ENCODE measurements around the gene HOXA3. TPM values are rescaled to one million over a fixed set of nuclear protein-coding genes. Genes with fewer than 3 reads are reported as not detected.

Gene HOXA3
- total and polyA plus RNA-seq, 9 of the 15 experiments (the other 6 are each of a cell fraction or from before 2014, with no cell fraction given), result 0.04 to 0.13 TPM; not detected in 7

DNA sequence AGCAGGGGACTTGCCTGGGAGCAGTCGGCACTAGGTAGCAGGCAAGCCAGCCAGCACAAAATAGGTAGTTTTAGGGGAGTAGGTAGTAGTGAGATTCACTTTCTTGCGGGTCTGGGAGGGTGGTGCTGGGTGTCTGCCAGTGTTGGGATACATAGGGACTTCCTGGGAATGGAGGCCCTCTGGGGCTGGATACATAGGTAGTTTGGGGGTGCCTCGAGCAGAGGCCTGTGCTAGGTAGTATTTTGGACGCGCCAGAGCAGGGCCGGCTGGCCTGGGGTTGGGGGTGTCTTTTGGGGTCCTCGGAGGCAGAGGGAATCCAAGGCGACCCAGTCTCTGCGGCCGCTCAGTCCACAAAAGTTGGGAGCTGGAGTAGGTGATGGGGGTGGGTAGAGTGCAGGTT is 2.0 kb upstream of the HOXA3 start:
- Histone ChIP-seq H3K36me3 (ENCODE audit: control insufficient read depth, insufficient read depth, low read length) (no peaks in the 10 kb centered on the region), H4K20me1 (replicated peaks; ENCODE audit: control insufficient read depth, insufficient read depth, low read length) (no peaks in the 10 kb centered on the region), H3K9me1 (ENCODE audit: control insufficient read depth, insufficient read depth, low read length) (no peaks in the 10 kb centered on the region), H2AFZ (ENCODE audit: low read depth, low read length) (no peak overlapping the region), H3K27ac (ENCODE audit: extremely low read depth, low read depth, low read length) (no peak overlapping the region), H3K9me3 (replicated peaks; ENCODE audit: control insufficient read depth, insufficient read depth, low read depth, low read length) (no peaks in the 10 kb centered on the region), H3K4me2 (ENCODE audit: insufficient read depth, low read length) (no peak overlapping the region), H3K27me3 (ENCODE audit: control insufficient read depth in 2 of 2, insufficient read depth in 2 of 2, low read length in 2 of 2) (peaks cover 32 to 89% of the 10 kb centered on the region in 2 experiments), H3K79me2 (ENCODE audit: control insufficient read depth, insufficient read depth, low read length) (no peaks in the 10 kb centered on the region), H3K4me3 (no peak overlapping the region), H3K9ac (ENCODE audit: insufficient read depth in 1 of 2, low read depth in 2 of 2, low read length in 2 of 2) (no peak overlapping the region), H3K4me1 (replicated peaks in 1 of 2; ENCODE audit: control insufficient read depth in 2 of 2, insufficient read depth in 2 of 2, low read length in 2 of 2) (peaks cover 0 to 15% of the 10 kb centered on the region in 2 experiments; a peak in 2 of 5 replicates)
- no peak for FAIRE-seq
- no peak for DNase-seq (ENCODE audit: extremely low read depth in 1 of 4, low spot score in 3 of 4)
- WGBS (ENCODE audit: insufficient coverage, low coverage, missing lambda C conversion rate), result 8% methylated on average over 10 of the region's 10 CpGs
- no peak for ATAC-seq
- POLR2A ChIA-PET, result no interaction called here
- in situ Hi-C loops (cut with MboI) (loop anchor here (25.0 kb wide), 3 partner anchors 642 to 1267 kb away; no protein-coding TSS in a partner anchor), intact Hi-C loops (cut with micrococcal nuclease) (no loop called here)
- TF ChIP-seq SNIP1 (IDR thresholded peaks at IDR 0.05; ENCODE audit: low read depth), result no peak
- no peak for TF ChIP-seq CBFB (CRISPR knock-in tag; IDR thresholded peaks at IDR 0.05)
- TF ChIP-seq FOXK2 (conservative IDR thresholded peaks at IDR 0.05 in 1 of 2, IDR thresholded peaks at IDR 0.05 in 1 of 2; ENCODE audit: low read depth in 2 of 2), result no peak
- no peak for TF ChIP-seq CXXC5 (CRISPR knock-in tag; IDR thresholded peaks at IDR 0.05)
- TF ChIP-seq NFYB (IDR thresholded peaks at IDR 0.05; ENCODE audit: extremely low read depth, insufficient read length), result no peak
- TF ChIP-seq THRAP3 (IDR thresholded peaks at IDR 0.05; ENCODE audit: borderline replicate concordance), result no peak
- no peak for TF ChIP-seq TBP (optimal IDR thresholded peaks at IDR 0.05; ENCODE audit: low read depth, low read length)
- no peak for TF ChIP-seq TFAM (CRISPR knock-in tag; conservative IDR thresholded peaks at IDR 0.05)
- no peak for TF ChIP-seq FOXM1 (IDR thresholded peaks at IDR 0.05; ENCODE audit: low read depth)
- TF ChIP-seq FOXM1 (CRISPR knock-in tag; IDR thresholded peaks at IDR 0.05; ENCODE audit: low read depth), result no peak
- no peak for TF ChIP-seq ZNF184 (CRISPR knock-in tag; IDR thresholded peaks at IDR 0.05)
- TF ChIP-seq HDAC3 (IDR thresholded peaks at IDR 0.05; ENCODE audit: borderline replicate concordance, partially characterized antibody), result no peak
- no peak for TF ChIP-seq TBL1XR1 (IDR thresholded peaks at IDR 0.05; ENCODE audit: low read length in 2 of 2)
- TF ChIP-seq KLF10 (CRISPR knock-in tag; IDR thresholded peaks at IDR 0.05), result no peak
- CTCF ChIA-PET (ENCODE audit: low intra/inter-chr PET ratio), result no interaction called here
- no TSS peak for BruUV-seq (replicated peaks)

Measured in K562 (cell line).